ENCODE results near the gene ALK.

Gene ALK

DNA sequence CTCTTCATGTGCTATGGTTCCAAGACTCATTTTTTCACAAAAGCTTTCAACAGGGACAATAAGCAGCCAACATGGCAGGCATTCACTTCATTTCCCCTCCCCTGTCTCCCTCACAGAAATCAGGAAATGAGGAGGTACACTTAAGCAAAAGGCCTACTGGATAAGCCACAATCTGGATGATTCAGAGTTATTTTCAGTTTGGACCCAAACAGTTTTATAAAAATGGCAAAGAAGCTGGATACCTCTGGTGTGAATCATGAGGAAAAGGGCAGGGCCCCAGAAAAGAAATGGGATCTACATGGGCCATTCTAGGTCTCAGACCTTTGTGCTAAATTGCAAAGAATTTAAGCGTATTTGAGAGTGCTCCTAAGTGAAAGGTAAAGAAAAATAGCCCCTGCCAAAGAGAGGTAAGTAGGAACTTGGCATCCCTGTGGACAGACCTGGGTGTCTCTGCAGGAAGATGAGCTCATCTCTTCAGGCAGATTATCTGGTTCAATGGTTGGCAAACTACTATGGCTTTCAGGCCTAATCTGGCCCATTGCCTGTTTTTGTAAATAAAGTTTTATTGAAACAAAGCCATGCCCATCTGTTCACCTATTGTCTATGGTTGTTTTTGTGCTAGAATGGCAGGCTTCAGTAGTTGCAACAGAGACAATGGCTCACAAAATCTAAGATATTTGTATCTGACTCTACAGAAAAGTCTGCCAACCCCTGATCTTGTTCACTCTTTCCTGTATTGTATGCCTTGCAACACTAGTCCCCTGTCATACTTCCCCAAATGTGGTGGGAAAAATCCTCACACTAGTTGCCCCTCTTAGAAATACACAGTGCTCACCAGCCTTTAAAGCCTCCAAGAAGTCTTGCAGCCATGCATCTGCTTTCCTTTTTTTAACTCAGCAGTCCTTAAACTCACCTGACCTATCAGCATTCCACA lies 315.0 kb downstream of the ALK start:
- no peak overlapping the region for H3K9ac ChIP-seq (ENCODE audit: low read depth, low read length)
- H3K9me3 ChIP-seq (ENCODE audit: control insufficient read depth, insufficient read depth, low read length), result no peaks in the 10 kb centered on the region
- peaks cover 29% of the 10 kb centered on the region for H3K4me1 ChIP-seq (ENCODE audit: insufficient read depth, low read length)
- no peaks in the 10 kb centered on the region; the same call in 1 of the 2 replicates for H3K36me3 ChIP-seq (ENCODE audit: insufficient read depth, low read length)

DNA sequence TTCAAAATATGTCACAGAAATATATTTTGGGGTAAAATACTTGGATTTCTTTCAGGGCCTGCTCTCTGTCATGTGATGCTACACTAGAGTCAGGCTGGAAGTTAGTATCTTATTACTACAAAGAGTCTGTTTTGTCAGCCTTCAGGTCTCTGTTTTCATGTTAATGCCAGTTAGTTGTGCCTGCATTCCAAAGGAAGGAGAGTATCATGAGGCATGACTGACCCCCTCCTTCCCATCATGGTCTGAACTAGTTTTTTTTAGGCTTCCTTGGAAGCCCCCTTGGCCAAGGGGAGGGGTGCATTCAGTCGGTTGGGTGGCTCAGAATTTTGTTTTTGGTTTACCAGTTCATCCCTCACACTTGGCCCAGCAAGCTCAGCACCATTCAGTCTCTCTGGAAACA lies 318.0 kb downstream of the ALK start:
- no peaks in the 10 kb centered on the region for H3K9me3 ChIP-seq (ENCODE audit: control insufficient read depth, insufficient read depth, low read length)
- no peak overlapping the region for H3K9ac ChIP-seq (ENCODE audit: low read depth, low read length)
- peaks cover 29% of the 10 kb centered on the region for H3K4me1 ChIP-seq (ENCODE audit: insufficient read depth, low read length)
- no peaks in the 10 kb centered on the region for H3K36me3 ChIP-seq (ENCODE audit: insufficient read depth, low read length)

DNA sequence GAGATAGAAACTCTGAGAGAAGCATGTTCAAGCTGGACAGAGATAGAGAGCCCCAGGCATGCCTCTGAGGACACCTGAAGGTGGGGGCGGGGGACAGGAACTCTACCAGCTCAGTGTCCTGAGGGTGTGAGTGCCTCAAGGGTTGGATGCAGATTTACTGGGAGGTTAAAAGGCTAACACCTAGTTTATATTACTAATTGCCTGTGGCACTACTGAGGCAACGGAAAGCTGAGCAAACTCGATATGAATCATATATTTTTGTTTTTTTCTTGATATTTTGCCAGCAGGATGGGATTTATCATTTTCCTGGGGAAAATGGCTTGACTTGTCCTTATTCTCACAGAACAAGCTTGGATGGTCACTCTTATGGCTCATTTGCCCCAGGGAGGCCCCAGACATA lies 319.5 kb downstream of the ALK start:
- H3K4me1 ChIP-seq (ENCODE audit: insufficient read depth, low read length), result peaks cover 24% of the 10 kb centered on the region
- no peaks in the 10 kb centered on the region for H3K36me3 ChIP-seq (ENCODE audit: insufficient read depth, low read length)
- H3K9ac ChIP-seq (ENCODE audit: low read depth, low read length), result no peak overlapping the region
- H3K9me3 ChIP-seq (ENCODE audit: control insufficient read depth, insufficient read depth, low read length), result no peaks in the 10 kb centered on the region

DNA sequence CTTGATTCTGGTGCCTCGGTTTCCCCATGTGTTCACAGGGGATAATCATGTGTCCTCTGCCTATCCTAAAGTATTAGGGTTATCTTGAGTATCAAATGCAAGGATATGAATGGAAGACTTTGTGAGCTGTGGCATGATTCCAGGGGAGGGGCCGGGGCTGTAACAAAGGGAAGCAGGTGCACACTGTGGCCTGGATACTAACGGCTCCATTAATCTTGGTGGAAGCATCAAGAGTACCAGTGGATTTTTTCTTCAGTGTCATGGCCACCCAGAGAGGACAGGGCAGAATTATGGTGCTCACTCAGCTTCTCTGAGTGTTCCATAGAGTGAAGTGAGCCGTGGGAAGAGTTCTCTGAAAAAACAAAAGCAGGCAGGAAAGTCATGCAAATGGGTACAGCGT lies 320.1 kb downstream of the ALK start:
- Histone ChIP-seq H3K9ac (ENCODE audit: low read depth, low read length) (no peak overlapping the region), H3K9me3 (ENCODE audit: control insufficient read depth, insufficient read depth, low read length) (no peaks in the 10 kb centered on the region), H3K4me1 (ENCODE audit: insufficient read depth, low read length) (peaks cover 21% of the 10 kb centered on the region), H3K36me3 (ENCODE audit: insufficient read depth, low read length) (no peaks in the 10 kb centered on the region)

DNA sequence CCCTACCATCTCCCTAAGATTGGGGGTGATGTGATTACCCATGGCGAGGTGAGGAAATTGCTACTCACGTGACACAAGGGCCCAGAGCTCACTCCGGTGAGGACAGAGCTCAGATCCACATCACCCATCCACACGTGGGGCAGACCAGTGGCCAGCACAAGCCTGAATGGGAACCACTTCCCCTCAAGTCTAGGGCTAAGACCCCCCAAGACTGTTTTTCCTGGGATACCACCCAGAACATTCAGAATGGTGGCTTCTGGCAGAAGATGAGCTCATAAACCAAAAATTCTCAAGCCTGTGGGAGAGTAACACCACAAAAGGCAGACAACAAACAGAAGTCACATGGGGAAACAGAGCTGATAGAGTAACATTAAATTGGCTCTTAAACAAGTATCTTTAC lies 321.4 kb downstream of the ALK start:
- Histone ChIP-seq H3K36me3 (ENCODE audit: insufficient read depth, low read length) (no peaks in the 10 kb centered on the region), H3K9me3 (ENCODE audit: control insufficient read depth, insufficient read depth, low read length) (no peaks in the 10 kb centered on the region), H3K4me1 (ENCODE audit: insufficient read depth, low read length) (peaks cover 21% of the 10 kb centered on the region), H3K9ac (ENCODE audit: low read depth, low read length) (no peak overlapping the region)

DNA sequence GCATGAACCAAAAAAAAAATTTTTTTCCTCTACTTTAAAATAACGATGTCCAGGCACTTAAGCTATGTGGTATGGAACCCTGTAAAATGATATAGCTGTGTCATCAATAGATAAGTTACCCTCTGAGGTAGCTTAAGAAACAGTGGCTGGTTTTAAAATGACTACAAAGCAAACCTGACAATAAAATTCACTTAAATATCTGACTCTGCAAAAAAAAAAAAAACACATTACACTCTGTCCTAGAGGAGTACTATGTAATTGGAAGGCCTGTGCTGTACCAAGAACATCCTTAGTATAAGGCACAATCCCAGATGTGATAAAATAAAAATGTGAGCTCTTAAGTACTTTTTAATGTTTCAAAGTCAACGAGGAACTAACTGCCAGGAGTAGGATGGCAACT lies 322.4 kb downstream of the ALK start:
- Histone ChIP-seq H3K36me3 (ENCODE audit: insufficient read depth, low read length) (no peaks in the 10 kb centered on the region), H3K9me3 (ENCODE audit: control insufficient read depth, insufficient read depth, low read length) (no peaks in the 10 kb centered on the region), H3K4me1 (ENCODE audit: insufficient read depth, low read length) (peaks cover 14% of the 10 kb centered on the region), H3K9ac (ENCODE audit: low read depth, low read length) (no peak overlapping the region)

DNA sequence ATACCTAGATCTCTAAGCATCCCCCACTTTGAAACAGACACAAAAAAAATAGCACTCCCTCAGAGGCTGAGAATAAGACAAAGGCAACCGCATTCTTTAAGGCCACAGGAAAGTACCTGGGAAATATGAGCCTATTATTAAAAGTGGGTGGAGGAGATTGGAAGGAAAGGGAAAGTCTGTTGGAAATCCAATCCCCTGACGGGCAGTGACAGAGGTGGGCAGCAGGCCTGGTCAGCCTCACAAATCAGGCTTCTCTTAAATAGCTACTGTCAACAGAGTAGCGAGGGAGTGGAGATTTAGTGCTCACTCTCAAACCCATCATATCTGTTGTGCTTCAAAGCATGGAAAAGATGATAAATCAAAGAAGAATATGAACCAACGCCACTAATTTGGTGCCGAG lies 324.4 kb downstream of the ALK start:
- no peaks in the 10 kb centered on the region for H3K9me3 ChIP-seq (ENCODE audit: control insufficient read depth, insufficient read depth, low read length)
- no peaks in the 10 kb centered on the region for H3K36me3 ChIP-seq (ENCODE audit: insufficient read depth, low read length)
- H3K4me1 ChIP-seq (ENCODE audit: insufficient read depth, low read length), result no peaks in the 10 kb centered on the region; the same call in 1 of the 2 replicates
- no peak overlapping the region for H3K9ac ChIP-seq (ENCODE audit: low read depth, low read length)

DNA sequence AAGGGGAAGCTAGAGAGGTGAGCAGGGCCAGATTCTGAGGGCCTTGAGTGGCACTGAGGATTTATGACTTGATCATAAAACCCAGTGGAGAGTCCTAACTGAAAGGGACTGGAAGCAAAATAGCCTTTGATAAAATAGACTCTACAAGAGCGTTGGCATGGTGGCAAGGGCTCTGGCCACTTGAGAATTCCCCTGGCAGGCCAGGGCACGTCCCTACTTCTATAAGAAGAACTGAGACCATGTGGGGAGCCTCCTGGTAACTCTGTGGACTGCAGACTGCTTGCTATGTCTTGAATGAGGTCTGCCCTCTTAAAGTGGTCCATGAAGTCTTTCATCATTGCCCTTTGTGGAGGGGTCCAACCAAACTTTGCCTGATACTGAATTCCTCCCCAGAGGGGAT lies 324.8 kb downstream of the ALK start:
- H3K4me1 ChIP-seq (ENCODE audit: insufficient read depth, low read length), result no peaks in the 10 kb centered on the region; the same call in 1 of the 2 replicates
- no peak overlapping the region for H3K9ac ChIP-seq (ENCODE audit: low read depth, low read length)
- H3K36me3 ChIP-seq (ENCODE audit: insufficient read depth, low read length), result no peaks in the 10 kb centered on the region
- no peaks in the 10 kb centered on the region for H3K9me3 ChIP-seq (ENCODE audit: control insufficient read depth, insufficient read depth, low read length)

DNA sequence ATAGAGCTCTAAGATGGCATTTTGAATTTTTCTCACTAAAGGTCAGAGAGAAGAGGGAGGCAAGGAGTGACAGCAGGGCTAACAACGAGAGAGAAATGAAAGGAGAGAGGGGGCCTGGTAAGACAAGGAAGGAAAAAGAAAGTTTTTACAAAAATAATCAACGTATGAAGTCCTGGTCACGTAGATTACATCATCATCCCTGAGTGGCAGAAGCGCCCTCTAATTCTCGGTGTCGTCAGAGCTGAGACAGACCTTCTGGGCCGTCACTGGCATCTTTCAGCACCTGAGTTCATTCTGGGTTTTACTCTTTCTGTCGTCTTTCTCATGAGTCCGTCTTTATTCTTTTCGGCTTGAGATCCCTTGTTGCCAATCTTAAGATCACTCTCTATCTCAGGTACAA lies 329.8 kb downstream of the ALK start:
- Histone ChIP-seq H3K4me1 (ENCODE audit: insufficient read depth, low read length) (no peaks in the 10 kb centered on the region), H3K9ac (ENCODE audit: low read depth, low read length) (no peak overlapping the region), H3K9me3 (ENCODE audit: control insufficient read depth, insufficient read depth, low read length) (no peaks in the 10 kb centered on the region), H3K36me3 (ENCODE audit: insufficient read depth, low read length) (no peaks in the 10 kb centered on the region)

DNA sequence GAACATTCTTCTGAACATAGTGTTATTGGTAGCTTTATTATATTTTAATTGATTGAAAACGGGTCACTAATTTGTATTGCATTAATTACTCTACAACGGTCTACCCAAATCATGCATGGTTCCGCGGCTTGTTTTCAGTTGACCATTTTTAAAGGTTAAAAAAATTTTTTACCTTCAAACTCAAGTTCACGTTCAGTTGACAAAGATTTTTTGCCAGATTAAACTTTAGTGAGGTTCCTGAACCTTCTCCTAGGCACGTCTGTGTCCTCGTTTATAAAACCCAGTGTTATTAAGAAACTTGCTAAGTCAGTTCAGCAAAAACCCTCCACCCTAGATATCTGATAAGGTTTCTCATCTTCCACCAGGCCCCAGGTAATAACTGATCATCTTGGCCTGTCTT lies 331.2 kb downstream of the ALK start:
- no peak overlapping the region for H3K9ac ChIP-seq (ENCODE audit: low read depth, low read length)
- no peaks in the 10 kb centered on the region for H3K36me3 ChIP-seq (ENCODE audit: insufficient read depth, low read length)
- H3K9me3 ChIP-seq (ENCODE audit: control insufficient read depth, insufficient read depth, low read length), result no peaks in the 10 kb centered on the region
- H3K4me1 ChIP-seq (ENCODE audit: insufficient read depth, low read length), result no peaks in the 10 kb centered on the region

DNA sequence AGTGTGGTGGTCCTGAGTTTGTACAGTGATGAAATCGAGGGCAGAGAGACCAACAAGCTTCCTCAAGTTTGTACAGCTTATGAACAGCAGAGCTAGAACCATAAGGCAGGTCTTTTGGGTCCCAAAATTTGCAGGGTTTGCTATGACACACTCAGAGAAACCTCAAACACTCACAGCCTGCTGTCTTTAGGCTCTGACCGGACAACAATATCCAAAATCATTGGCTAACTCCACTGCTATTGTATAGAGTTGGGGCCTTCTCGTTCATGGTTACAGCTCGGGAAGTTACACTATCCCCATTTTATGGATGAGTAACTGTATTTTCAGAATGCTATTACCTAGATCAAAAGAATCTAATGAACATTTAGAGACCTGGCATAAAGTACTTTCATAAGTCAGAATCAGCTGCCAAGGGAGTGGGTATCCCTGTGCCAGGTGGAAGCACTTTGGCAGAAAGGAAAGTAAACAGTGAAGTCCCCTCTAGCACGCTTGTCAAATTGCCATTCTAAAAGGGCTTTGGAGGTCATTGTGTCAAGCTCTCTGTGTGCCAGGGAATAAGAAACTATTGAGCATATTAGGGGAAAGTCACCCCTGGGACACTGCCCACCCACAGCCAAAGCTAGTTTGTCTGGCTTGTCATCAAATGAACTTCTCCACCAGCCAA lies 331.8 kb downstream of the ALK start:
- H3K9me3 ChIP-seq (ENCODE audit: control insufficient read depth, insufficient read depth, low read length), result no peaks in the 10 kb centered on the region
- no peaks in the 10 kb centered on the region for H3K4me1 ChIP-seq (ENCODE audit: insufficient read depth, low read length)
- H3K36me3 ChIP-seq (ENCODE audit: insufficient read depth, low read length), result no peaks in the 10 kb centered on the region
- no peak overlapping the region for H3K9ac ChIP-seq (ENCODE audit: low read depth, low read length)

DNA sequence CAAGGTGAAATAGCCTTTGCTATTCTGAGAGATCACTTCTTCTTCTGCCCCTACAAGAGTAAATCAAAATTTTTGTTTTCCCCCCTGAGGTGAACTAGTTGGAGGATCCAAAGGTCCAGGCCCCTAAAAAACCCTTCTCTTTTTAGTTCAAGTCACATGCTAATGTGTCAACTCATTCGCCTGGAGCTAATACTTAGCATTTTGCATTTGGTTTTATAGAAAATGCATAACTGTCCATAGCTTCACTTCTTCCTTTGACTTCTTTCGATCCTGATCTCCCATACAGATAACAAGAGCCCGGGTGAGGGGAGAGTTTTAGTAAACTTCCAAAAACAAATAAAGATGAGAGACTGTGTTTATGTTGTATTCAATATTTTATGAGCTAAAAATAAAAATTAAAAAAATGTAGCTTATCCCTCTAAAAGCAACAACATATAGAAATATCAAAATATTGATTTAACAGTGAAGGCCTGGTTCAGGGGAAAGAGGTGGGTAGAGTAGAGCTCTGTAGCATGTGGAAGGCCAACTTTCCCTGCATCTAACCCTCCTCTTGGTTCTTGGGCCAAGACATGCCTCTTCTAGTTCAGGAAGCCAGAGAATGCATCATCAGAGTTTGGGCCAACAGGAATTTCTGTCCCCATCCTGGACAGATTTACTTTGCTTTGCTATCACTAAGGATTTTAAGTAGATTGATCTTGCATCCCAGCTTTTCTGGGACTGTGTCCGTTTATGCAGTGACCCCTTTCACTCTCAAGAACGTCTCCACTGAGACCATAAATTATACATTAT lies 333.8 kb downstream of the ALK start:
- no peak overlapping the region for H3K9ac ChIP-seq (ENCODE audit: low read depth, low read length)
- H3K4me1 ChIP-seq (ENCODE audit: insufficient read depth, low read length), result no peaks in the 10 kb centered on the region
- H3K36me3 ChIP-seq (ENCODE audit: insufficient read depth, low read length), result no peaks in the 10 kb centered on the region
- no peaks in the 10 kb centered on the region for H3K9me3 ChIP-seq (ENCODE audit: control insufficient read depth, insufficient read depth, low read length)

DNA sequence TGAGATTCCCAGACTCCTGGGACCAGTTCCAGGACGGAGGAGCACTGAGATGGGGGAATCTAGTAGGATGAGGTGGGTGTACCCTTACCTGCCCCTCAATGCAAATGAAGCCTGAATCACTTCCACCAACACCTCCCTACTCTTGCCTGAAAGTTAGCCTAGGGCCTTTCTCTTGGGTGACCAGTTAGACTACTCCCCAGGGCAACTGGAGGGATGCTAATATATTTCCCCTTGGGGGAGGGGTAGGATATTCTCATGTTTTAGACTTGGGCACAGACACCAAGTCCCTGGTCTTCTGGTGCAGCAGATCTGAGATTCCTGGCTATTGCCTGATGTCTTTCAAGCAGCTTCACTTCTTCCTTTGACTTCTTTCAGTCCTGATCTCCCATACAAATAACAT lies 334.5 kb downstream of the ALK start:
- Histone ChIP-seq H3K9me3 (ENCODE audit: control insufficient read depth, insufficient read depth, low read length) (no peaks in the 10 kb centered on the region), H3K9ac (ENCODE audit: low read depth, low read length) (no peak overlapping the region), H3K4me1 (ENCODE audit: insufficient read depth, low read length) (no peaks in the 10 kb centered on the region), H3K36me3 (ENCODE audit: insufficient read depth, low read length) (no peaks in the 10 kb centered on the region)

DNA sequence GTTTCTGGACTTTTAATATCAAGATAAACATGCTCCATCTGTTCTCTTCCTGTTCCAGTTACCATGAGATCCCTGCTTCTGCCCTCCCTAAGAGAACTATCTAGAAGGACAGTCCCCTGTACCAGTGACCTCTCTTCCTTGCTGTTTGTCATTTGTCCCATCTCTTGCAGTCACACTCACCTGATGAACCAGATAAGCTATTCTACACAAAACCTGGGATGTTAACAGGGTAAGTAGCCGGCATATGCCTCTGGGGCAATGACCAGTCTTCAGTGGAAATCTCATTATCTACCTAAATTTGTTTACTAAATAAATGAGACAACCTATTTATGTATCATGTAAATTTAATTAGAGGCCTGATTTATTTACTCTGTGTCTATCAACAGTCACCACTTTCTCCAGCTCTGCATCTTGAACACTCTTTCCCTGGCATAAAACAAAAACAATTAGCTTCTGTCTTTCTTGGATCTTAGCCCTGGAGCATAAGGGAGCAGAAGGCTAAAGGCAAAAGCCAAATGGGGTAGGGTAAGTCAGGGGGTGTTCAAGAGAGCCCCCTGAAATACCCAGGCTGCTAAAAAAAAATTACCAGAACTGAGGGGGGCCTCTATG lies 337.7 kb downstream of the ALK start:
- H3K9me3 ChIP-seq (ENCODE audit: control insufficient read depth, insufficient read depth, low read length), result no peaks in the 10 kb centered on the region
- no peak overlapping the region for H3K9ac ChIP-seq (ENCODE audit: low read depth, low read length)
- no peaks in the 10 kb centered on the region for H3K4me1 ChIP-seq (ENCODE audit: insufficient read depth, low read length)
- H3K36me3 ChIP-seq (ENCODE audit: insufficient read depth, low read length), result no peaks in the 10 kb centered on the region
